ENCODE results near the gene HOXA5. TPM values are rescaled to one million over a fixed set of nuclear protein-coding genes. Genes with fewer than 3 reads are reported as not detected.

The HOXA5 gene
- total RNA-seq, 1 experiment from 2014 or later = 7.4 TPM

DNA sequence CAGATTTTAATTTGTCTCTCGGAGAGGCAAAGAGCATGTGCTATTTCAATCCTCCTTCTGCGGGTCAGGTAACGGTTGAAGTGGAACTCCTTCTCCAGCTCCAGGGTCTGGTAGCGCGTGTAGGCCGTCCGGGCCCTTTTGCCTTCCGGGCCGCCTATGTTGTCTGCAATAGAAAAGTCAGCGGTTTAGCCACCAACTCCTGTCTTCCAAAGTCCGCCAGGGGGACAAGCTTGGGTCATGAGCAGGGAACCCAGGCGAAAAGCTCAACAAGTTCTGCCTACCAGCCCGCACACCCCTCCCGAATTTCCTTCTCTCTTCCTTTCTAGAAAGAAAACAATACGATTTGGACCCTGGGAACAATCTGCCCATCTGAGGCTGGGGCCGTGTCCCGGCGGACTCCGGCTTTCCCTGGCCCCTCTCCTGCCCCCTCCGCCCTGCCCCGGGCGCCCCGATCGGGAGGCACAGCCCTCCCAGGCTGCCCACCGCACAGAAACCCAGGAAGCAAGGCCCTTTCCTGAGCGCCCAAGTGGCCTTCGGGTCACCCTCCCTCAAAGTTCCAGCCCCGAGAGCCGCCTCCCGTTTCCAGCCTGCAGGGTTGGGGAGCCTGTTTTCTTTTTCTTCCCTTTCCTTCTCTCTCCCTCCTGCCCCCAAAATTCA is 1.4 kb downstream of the HOXA5 start:
- no TSS peak for BruUV-seq (replicated peaks)
- peak overlapping the region; percentile 99 for H3K27ac Mint-ChIP-seq (ENCODE audit: low read depth, unreplicated experiment)
- no peaks in the 10 kb centered on the region for H3K9me3 Mint-ChIP-seq (ENCODE audit: unreplicated experiment)
- peaks cover 36% of the 10 kb centered on the region for H3K4me1 Mint-ChIP-seq (ENCODE audit: insufficient read depth, unreplicated experiment)
- TF ChIP-seq, protein P1, sequence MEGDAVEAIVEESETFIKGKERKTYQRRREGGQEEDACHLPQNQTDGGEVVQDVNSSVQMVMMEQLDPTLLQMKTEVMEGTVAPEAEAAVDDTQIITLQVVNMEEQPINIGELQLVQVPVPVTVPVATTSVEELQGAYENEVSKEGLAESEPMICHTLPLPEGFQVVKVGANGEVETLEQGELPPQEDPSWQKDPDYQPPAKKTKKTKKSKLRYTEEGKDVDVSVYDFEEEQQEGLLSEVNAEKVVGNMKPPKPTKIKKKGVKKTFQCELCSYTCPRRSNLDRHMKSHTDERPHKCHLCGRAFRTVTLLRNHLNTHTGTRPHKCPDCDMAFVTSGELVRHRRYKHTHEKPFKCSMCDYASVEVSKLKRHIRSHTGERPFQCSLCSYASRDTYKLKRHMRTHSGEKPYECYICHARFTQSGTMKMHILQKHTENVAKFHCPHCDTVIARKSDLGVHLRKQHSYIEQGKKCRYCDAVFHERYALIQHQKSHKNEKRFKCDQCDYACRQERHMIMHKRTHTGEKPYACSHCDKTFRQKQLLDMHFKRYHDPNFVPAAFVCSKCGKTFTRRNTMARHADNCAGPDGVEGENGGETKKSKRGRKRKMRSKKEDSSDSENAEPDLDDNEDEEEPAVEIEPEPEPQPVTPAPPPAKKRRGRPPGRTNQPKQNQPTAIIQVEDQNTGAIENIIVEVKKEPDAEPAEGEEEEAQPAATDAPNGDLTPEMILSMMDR (IDR thresholded peaks at IDR 0.05; ENCODE audit: unreplicated experiment) = peak; percentile 23
- peaks cover 29% of the 10 kb centered on the region for H3K36me3 Mint-ChIP-seq (ENCODE audit: insufficient read depth, unreplicated experiment)
- no peaks in the 10 kb centered on the region for H3K27me3 Mint-ChIP-seq (ENCODE audit: insufficient read depth, unreplicated experiment)
- intact Hi-C loops (cut with micrococcal nuclease) = loop anchor here (5.0 kb wide), 3 partner anchors 475 to 940 kb away; partner anchors contain the start of genes CBX3 and HNRNPA2B1
- ChIA-PET POLR2A (interaction anchor here (0.6 to 7.2 kb wide), 25 partner anchors 8 to 1216 kb away, joined by 3 to 459 read pairs (median 13); partner anchors contain the start of genes HNRNPA2B1, HOXA1, HOXA4 and HOXA9), CTCF (interaction anchor here (0.7 to 6.7 kb wide), 15 partner anchors 20 to 773 kb away, joined by 3 to 190 read pairs (median 6); no protein-coding TSS in a partner anchor)
- H3K4me3 Mint-ChIP-seq (ENCODE audit: unreplicated experiment) = peak overlapping the region; percentile 100
- DNase-seq (ENCODE audit: unreplicated experiment) = peak; percentile 79

DNA sequence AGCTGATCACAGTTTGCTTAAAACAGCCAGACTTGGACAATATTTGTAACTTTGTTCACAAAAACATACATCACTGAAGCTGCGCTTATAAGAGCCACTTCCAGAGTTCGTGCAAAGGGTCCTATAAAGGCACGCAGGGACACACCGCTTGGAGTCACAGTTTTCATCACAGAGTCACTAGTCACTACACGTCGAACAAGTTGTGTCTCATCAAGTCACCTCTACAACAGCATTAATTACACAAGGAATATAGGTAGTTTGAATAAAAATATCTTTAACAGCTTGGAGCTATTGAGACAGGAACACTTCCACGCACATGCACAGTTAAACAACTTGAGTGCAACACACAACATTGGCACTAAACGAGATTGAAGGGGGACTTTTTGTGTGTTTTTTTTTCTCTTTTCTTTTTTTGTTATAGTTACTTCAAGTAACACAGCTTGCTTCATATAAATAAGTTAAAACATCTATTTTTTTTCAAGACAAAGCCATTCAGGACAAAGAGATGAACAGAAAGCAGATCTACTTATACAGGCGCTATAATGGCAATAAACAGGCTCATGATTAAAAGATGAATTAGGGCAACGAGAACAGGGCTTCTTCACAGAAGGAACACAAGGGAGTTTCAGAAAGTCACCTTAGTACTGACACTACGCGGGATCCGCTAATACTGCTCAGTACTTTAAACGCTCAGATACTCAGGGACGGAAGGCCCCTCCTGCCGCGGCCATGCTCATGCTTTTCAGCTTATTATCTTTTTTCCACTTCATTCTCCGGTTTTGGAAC is 2.2 kb downstream of the HOXA5 start:
- H3K4me1 Mint-ChIP-seq (ENCODE audit: insufficient read depth, unreplicated experiment) = peaks cover 37% of the 10 kb centered on the region
- no peaks in the 10 kb centered on the region for H3K9me3 Mint-ChIP-seq (ENCODE audit: unreplicated experiment)
- H3K36me3 Mint-ChIP-seq (ENCODE audit: insufficient read depth, unreplicated experiment) = peaks cover 29% of the 10 kb centered on the region
- H3K27me3 Mint-ChIP-seq (ENCODE audit: insufficient read depth, unreplicated experiment) = no peaks in the 10 kb centered on the region
- peak; percentile 55 for DNase-seq (ENCODE audit: unreplicated experiment)
- H3K27ac Mint-ChIP-seq (ENCODE audit: low read depth, unreplicated experiment) = peak overlapping the region; percentile 99
- intact Hi-C loops (cut with micrococcal nuclease) = loop anchor here (5.0 kb wide), 3 partner anchors 474 to 939 kb away; partner anchors contain the start of genes CBX3 and HNRNPA2B1
- peak overlapping the region; percentile 100 for H3K4me3 Mint-ChIP-seq (ENCODE audit: unreplicated experiment)
- ChIA-PET POLR2A (interaction anchor here (0.6 to 7.2 kb wide), 26 partner anchors 8 to 1216 kb away, joined by 3 to 459 read pairs (median 10); partner anchors contain the start of genes HNRNPA2B1, HOXA1, HOXA4 and HOXA9), CTCF (interaction anchor here (0.6 to 6.7 kb wide), 20 partner anchors 9 to 470 kb away, joined by 3 to 190 read pairs (median 5); no protein-coding TSS in a partner anchor)
- TF ChIP-seq, protein P1 (IDR thresholded peaks at IDR 0.05; ENCODE audit: unreplicated experiment) = no peak
- BruUV-seq (replicated peaks) = TSS peak; percentile 22

DNA sequence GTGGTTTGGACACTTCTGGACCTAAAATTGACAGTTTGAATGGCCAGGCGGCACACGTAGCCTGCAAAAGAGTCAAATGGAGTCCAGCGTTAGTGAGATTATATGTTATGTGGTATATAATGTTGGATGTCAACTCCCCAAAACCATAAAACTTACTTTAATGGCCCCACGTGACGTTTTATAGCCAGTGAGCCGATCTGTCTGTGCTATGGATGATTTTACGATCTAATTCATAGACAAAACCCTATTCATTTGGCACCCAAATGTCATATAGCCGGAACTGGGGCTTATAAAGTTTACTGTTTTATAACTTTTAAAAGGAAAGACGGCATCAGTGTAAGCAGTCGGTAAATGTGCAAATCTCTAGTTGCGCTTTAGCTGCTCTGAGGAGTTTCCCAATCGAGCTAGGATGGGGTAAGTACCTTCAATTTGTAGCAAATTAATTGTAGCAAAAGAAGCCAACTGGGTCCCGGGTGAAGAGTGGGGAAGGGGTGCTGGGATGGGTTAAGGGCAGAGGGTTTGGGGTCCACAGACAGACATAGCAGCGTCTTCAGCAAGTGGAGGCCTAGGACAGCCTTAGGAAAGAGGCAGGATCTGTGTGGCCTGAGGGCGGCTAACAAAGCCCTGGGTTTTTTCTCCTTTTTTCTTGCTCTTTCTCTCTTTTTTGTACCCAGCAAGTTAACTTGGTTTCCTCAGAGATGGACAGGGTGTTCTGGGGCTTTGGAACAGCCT is 3.2 kb downstream of the HOXA5 start:
- ChIA-PET CTCF (interaction anchor here (0.6 to 6.7 kb wide), 15 partner anchors 9 to 477 kb away, joined by 3 to 190 read pairs (median 4); no protein-coding TSS in a partner anchor), POLR2A (interaction anchor here (0.6 to 7.2 kb wide), 26 partner anchors 9 to 942 kb away, joined by 3 to 459 read pairs (median 10); partner anchors contain the start of genes HNRNPA2B1, HOXA1, HOXA4 and HOXA9)
- Mint-ChIP-seq H3K27me3 (ENCODE audit: insufficient read depth, unreplicated experiment) (no peaks in the 10 kb centered on the region), H3K9me3 (ENCODE audit: unreplicated experiment) (no peaks in the 10 kb centered on the region), H3K36me3 (ENCODE audit: insufficient read depth, unreplicated experiment) (peaks cover 29% of the 10 kb centered on the region), H3K4me3 (ENCODE audit: unreplicated experiment) (peak overlapping the region; percentile 100), H3K4me1 (ENCODE audit: insufficient read depth, unreplicated experiment) (peaks cover 45% of the 10 kb centered on the region), H3K27ac (ENCODE audit: low read depth, unreplicated experiment) (peak overlapping the region; percentile 99)
- BruUV-seq (replicated peaks) = TSS peak; percentile 63
- TF ChIP-seq, protein P1 (IDR thresholded peaks at IDR 0.05; ENCODE audit: unreplicated experiment) = no peak
- intact Hi-C loops (cut with micrococcal nuclease) = loop anchor here (5.0 kb wide), 3 partner anchors 473 to 938 kb away; partner anchors contain the start of genes CBX3 and HNRNPA2B1
- peak; percentile 56 for DNase-seq (ENCODE audit: unreplicated experiment)

All from MCF 10A (cell line).